OCI-LY7 (cell line): ENCODE data around the gene HTR3B.

Source experiments
- EZH2phosphoT487 ChIP-seq: fragments of 200-600 bp; sonication (generic); IDR thresholded peaks from 2 replicates; pipeline ENCODE4 v1.6.1; 2018; ENCODE audit warnings: low read depth, borderline replicate concordance, mild to moderate bottlenecking, mixed run types, antibody characterized with exemption, low read length, moderate library complexity, mixed read lengths
- TF ChIP-seq, protein P1 (sequence below): fragments of 200-600 bp; sonication (generic); conservative IDR thresholded peaks from 2 replicates; pipeline ENCODE4 v1.5.1; 2014; ENCODE audit warnings: mild to moderate bottlenecking, antibody characterized with exemption, low read length, moderate library complexity, mixed read lengths

DNA sequence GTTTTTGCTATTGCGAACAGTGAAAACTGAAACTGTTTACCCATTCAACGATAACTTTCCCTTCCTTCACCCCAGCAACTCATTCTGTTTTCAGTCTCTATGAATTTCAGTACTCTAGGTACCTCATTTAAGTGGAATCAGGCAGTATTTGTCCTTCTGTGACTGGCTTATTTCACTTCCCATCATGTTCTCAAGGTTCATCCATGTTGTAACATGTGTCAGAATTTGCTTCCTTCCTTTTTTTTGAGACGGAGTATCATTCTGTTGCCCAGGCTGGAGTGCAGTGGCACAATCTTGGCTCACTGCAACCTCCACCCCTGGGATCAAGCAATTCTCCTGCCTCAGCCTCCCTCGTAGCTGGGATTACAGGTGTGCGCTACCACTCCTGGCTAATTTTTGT lies 23.7 kb downstream of the HTR3B start:
- TF ChIP-seq, protein P1, sequence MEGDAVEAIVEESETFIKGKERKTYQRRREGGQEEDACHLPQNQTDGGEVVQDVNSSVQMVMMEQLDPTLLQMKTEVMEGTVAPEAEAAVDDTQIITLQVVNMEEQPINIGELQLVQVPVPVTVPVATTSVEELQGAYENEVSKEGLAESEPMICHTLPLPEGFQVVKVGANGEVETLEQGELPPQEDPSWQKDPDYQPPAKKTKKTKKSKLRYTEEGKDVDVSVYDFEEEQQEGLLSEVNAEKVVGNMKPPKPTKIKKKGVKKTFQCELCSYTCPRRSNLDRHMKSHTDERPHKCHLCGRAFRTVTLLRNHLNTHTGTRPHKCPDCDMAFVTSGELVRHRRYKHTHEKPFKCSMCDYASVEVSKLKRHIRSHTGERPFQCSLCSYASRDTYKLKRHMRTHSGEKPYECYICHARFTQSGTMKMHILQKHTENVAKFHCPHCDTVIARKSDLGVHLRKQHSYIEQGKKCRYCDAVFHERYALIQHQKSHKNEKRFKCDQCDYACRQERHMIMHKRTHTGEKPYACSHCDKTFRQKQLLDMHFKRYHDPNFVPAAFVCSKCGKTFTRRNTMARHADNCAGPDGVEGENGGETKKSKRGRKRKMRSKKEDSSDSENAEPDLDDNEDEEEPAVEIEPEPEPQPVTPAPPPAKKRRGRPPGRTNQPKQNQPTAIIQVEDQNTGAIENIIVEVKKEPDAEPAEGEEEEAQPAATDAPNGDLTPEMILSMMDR, result no peak
- no peak for TF ChIP-seq EZH2phosphoT487
